Ramos (cell line): ENCODE measurements around the gene TTC17.

Source experiments
- in situ Hi-C: fragments of 300-500 bp; cut with MboI; formaldehyde crosslinking; loops from one replicate; pipeline ENCODE4 v1.14.3; 2022; ENCODE audit warnings: low sequenced_read_pairs; ENCODE audit not compliant: unreplicated experiment

The TTC17 gene

GRCh38 chr11:43517518-43517917 lies 158.8 kb downstream of the TTC17 start:
- in situ Hi-C loops: no loop called here

- in situ Hi-C loops: no loop called here
Observed at GRCh38 chr11:43518408-43519160, 159.9 kb downstream of the TTC17 start.

- in situ Hi-C loops: no loop called here
Observed at GRCh38 chr11:43521471-43521870, 162.8 kb downstream of the TTC17 start.

DNA sequence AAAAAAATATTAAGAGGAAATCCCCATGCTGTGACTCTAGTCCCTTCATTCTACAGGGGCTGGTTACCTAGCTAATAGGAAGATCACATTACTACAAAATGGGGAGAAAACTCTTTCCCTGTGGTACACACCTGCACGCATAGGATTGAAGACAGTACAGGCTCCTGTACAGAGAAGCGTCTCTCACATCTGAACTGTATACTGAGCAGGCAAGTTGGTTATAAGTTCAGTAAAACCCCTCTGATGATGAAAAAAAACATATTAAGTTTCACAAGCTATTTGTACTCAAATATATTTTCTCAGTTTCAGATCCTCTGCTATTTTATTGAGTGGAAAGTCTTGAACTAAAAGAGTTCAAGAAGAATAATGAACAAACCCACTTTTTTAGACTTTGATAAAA lies 164.9 kb downstream of the TTC17 start:
- in situ Hi-C loops: no loop called here

- in situ Hi-C loops: no loop called here
Observed at GRCh38 chr11:43532041-43532440, 173.3 kb downstream of the TTC17 start.

GRCh38 chr11:43537833-43538615 lies 179.3 kb downstream of the TTC17 start:
- in situ Hi-C loops: no loop called here

- in situ Hi-C loops: no loop called here
Observed at GRCh38 chr11:43541993-43542392, 183.3 kb downstream of the TTC17 start.

- in situ Hi-C loops: no loop called here
Observed at GRCh38 chr11:43542750-43543712, 184.3 kb downstream of the TTC17 start.
